ENCODE data around the gene KLF7.

- TF ChIP-seq EP300 (IDR thresholded peaks at IDR 0.05) (no peak), POLR2AphosphoS5 (IDR thresholded peaks at IDR 0.05) (no peak), POLR2A (IDR thresholded peaks at IDR 0.05) (no peak), CTCF (IDR thresholded peaks at IDR 0.05) (no peak)
Observed at GRCh38 chr2:207154556-207155510, 10.9 kb downstream of the KLF7 start.
